ENCODE results near the gene MUC6. TPM values are rescaled to one million over a fixed set of nuclear protein-coding genes. Genes with fewer than 3 reads are reported as not detected.
A peak's percentile ranks its signal among the peaks of the same experiment; 100 is the strongest.

Gene MUC6
- total RNA-seq, 3 donors from 2014 or later (not counting 1 experiment from before 2014, with no cell fraction given) = not detected

DNA sequence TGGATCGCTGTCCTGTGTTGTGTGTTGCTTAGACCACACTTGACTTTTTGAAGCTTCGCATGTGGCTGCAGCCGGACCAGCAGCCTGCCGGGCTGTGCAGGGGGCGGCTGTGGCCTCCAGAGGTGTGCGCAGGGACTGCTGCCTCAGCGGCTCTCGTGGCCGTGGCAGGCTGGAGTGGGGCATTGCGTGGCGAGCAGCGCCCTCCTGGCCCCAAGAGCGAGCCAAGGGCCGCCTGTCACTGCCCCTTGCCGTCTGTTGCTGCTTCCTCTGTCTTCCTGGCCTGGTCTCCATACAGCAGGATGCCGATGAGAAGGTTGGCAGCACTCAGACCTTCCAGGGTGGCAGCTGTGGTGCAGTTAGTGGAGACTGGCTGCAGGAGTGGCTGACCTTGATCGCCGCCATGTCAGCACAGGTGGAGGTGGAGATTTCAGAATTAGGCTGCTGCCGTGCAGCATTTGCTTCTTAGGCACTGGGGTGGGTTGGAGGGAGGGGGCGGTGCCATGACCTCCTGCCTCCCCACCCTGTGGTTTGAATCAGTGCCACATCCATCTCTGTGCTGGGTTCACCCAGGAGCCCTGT, 34.0 kb downstream of the MUC6 start:
- H3K27ac ChIP-seq (ENCODE audit: low read length) = no peak overlapping the region

DNA sequence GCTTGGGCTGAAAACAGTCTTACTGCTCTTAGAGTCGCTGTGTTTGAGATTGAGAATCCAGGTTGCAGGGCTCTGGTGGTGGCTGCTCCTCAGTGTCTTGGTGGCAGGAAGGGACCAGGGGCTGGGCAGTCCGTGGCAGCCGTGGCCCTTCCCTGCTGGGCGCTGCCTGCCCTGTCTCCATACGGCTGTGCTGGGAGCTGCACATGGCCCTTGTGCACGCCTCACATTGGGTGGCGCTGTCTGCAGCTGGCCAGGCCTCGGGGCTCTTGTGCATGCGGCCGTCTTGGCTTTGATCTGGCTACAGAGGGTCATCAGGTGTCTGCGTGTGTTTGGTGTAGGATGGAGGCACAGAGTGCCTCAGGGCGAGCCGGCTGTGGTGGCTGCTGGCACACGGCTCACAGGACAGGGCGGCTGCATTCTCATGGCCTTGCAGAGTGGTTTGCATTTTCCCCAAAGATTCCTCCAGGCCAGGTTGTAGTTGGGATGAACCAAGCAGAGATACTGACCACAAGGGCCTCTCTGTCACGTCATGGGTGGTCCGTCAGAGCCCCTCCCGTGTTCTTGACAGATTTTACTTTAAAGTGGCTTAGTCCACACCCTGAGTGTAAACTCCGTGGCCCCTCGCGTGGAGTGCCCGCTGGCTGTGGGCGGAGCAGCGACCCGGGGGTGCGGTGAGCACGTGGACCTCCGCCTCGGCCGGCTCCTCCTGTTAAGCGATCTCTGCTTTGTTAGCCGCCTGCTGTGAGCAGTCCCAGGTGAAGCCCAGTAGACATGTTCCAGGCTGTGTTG, 34.7 kb downstream of the MUC6 start:
- TF ChIP-seq, protein P1, sequence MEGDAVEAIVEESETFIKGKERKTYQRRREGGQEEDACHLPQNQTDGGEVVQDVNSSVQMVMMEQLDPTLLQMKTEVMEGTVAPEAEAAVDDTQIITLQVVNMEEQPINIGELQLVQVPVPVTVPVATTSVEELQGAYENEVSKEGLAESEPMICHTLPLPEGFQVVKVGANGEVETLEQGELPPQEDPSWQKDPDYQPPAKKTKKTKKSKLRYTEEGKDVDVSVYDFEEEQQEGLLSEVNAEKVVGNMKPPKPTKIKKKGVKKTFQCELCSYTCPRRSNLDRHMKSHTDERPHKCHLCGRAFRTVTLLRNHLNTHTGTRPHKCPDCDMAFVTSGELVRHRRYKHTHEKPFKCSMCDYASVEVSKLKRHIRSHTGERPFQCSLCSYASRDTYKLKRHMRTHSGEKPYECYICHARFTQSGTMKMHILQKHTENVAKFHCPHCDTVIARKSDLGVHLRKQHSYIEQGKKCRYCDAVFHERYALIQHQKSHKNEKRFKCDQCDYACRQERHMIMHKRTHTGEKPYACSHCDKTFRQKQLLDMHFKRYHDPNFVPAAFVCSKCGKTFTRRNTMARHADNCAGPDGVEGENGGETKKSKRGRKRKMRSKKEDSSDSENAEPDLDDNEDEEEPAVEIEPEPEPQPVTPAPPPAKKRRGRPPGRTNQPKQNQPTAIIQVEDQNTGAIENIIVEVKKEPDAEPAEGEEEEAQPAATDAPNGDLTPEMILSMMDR (IDR thresholded peaks at IDR 0.05) = no peak
- H3K27me3 Mint-ChIP-seq (ENCODE audit: low read depth in 2 of 2) = no peaks in the 10 kb centered on the region
- H3K27ac Mint-ChIP-seq = no peak overlapping the region
- peaks cover 41% of the 10 kb centered on the region for H3K36me3 ChIP-seq (ENCODE audit: control insufficient read depth, insufficient read depth, low read length)
- H3K4me1 ChIP-seq (ENCODE audit: control insufficient read depth, insufficient read depth, low read length) = peaks cover under 1% of the 10 kb centered on the region
- DNase-seq (no peak), ATAC-seq (no peak)
- no peaks in the 10 kb centered on the region for H3K36me3 Mint-ChIP-seq
- H3K27ac ChIP-seq (ENCODE audit: low read length) = no peak overlapping the region
- intact Hi-C loops (cut with micrococcal nuclease) = no loop called here
- no peaks in the 10 kb centered on the region for H3K27me3 ChIP-seq (ENCODE audit: control insufficient read depth, insufficient read depth, low read length)
- H3K9me3 Mint-ChIP-seq = no peaks in the 10 kb centered on the region
- 96% methylated on average over 32 of the region's 32 CpGs for WGBS (ENCODE audit: insufficient coverage)
- no peak overlapping the region for H3K4me3 Mint-ChIP-seq
- H3K4me3 ChIP-seq (ENCODE audit: low read length) = no peak overlapping the region
- H3K9me3 ChIP-seq (ENCODE audit: control insufficient read depth, insufficient read depth, low read length) = no peaks in the 10 kb centered on the region
- peaks cover 11 to 12% of the 10 kb centered on the region in 2 donors for H3K4me1 Mint-ChIP-seq

More for the DNA sequence above, 34.0 kb downstream of the MUC6 start:
- no peaks in the 10 kb centered on the region for H3K9me3 Mint-ChIP-seq
- no peaks in the 10 kb centered on the region for H3K27me3 Mint-ChIP-seq (ENCODE audit: low read depth in 2 of 2)
- no peaks in the 10 kb centered on the region for H3K9me3 ChIP-seq (ENCODE audit: control insufficient read depth, insufficient read depth, low read length)
- DNase-seq (no peak), ATAC-seq (no peak)
- TF ChIP-seq, protein P1 (IDR thresholded peaks at IDR 0.05) = no peak
- no peak overlapping the region for H3K4me3 Mint-ChIP-seq
- H3K4me1 ChIP-seq (ENCODE audit: control insufficient read depth, insufficient read depth, low read length) = no peaks in the 10 kb centered on the region
- peaks cover 41% of the 10 kb centered on the region for H3K36me3 ChIP-seq (ENCODE audit: control insufficient read depth, insufficient read depth, low read length)
- H3K4me1 Mint-ChIP-seq = peaks cover 7 to 8% of the 10 kb centered on the region in 2 donors
- no peaks in the 10 kb centered on the region for H3K27me3 ChIP-seq (ENCODE audit: control insufficient read depth, insufficient read depth, low read length)
- 91% methylated on average over 20 of the region's 20 CpGs for WGBS (ENCODE audit: insufficient coverage)
- H3K36me3 Mint-ChIP-seq = no peaks in the 10 kb centered on the region
- intact Hi-C loops (cut with micrococcal nuclease) = no loop called here
- no peak overlapping the region for H3K4me3 ChIP-seq (ENCODE audit: low read length)
- no peak overlapping the region for H3K27ac Mint-ChIP-seq

DNA sequence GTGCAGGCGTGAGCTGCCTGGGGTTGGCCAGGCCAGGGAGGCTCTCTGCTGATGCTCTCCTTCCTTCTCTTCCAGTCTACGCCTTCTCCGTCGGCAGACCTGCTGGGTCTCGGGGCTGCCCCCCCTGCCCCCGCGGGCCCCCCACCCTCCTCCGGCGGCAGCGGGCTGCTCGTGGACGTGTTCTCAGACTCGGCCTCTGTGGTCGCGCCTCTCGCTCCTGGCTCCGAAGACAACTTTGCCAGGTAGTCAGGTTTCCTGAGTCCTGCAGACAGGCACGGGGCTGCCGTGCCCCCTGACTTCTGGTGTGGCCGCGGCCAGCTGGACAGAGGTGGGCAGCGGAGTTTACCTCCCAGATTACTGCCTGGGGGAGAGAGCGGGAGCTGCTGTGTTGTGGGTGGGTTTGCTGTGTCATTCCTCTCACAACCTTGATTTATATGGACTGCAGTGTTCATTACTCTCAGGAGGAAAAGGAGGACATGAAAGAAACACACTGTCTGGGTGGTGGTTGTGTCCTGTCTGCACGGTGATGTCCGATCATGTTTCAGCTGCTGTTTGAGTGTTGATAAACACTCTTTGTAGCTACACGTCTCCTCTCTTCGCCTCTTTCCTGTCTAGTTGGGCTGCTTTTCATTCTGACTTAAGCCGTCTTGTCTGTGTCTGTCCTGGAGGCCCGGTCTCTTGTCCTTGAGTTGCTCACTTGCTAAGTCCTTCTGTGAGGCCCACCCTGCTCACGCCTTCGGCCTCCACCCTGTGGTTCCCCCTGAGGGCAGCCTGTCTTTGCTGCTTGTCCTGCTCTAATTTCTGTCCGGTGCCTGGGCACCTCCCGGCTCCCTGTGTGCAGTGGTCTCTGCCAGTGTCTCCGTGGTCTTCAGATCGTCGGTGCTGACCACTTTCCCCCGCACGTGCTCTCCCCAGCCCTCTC, 35.9 kb downstream of the MUC6 start:
- H3K4me3 ChIP-seq (ENCODE audit: low read length) = no peak overlapping the region
- H3K9me3 ChIP-seq (ENCODE audit: control insufficient read depth, insufficient read depth, low read length) = no peaks in the 10 kb centered on the region
- intact Hi-C loops (cut with micrococcal nuclease) = no loop called here
- Mint-ChIP-seq H3K27me3 (ENCODE audit: low read depth in 2 of 2) (no peaks in the 10 kb centered on the region), H3K36me3 (no peaks in the 10 kb centered on the region), H3K9me3 (no peaks in the 10 kb centered on the region), H3K4me1 (peaks cover 23 to 24% of the 10 kb centered on the region in 2 donors), H3K4me3 (no peak overlapping the region), H3K27ac (peak overlapping the region in 1 of 2 donors; percentile 7)
- no peaks in the 10 kb centered on the region for H3K27me3 ChIP-seq (ENCODE audit: control insufficient read depth, insufficient read depth, low read length)
- peaks cover 10% of the 10 kb centered on the region for H3K4me1 ChIP-seq (ENCODE audit: control insufficient read depth, insufficient read depth, low read length)
- no peak for ATAC-seq
- no peak for DNase-seq
- no peak overlapping the region for H3K27ac ChIP-seq (ENCODE audit: low read length)
- 97% methylated on average over 37 of the region's 38 CpGs for WGBS (ENCODE audit: insufficient coverage)
- H3K36me3 ChIP-seq (ENCODE audit: control insufficient read depth, insufficient read depth, low read length) = peaks cover 41% of the 10 kb centered on the region
- TF ChIP-seq, protein P1 (IDR thresholded peaks at IDR 0.05) = no peak
